Right lobe of liver (tissue), 6 donors: Measurements from ENCODE around the gene KCNE3. TPM values are rescaled to one million over a fixed set of nuclear protein-coding genes. Genes with fewer than 3 reads are reported as not detected.
A peak's percentile ranks its signal among the peaks of the same experiment; 100 is the strongest.

Source experiments
- ATAC-seq, 4 donors: fragments of 200-7000 bp; cut with Tn5 transposase; one replicate each; pipeline ENCODE4 v1.9.1; 2020; ENCODE audit warnings: mild to moderate bottlenecking in 4 of 4, moderate library complexity in 4 of 4
- DNase-seq, 3 donors: peaks; one replicate each; pipeline ENCODE4 v3.0.0-alpha.2; 2020
- H3K27ac ChIP-seq, 3 donors: fragments of 200-600 bp; one replicate each; pipeline ENCODE4 v1.8.0; 2022
- H3K27me3 ChIP-seq, 2 donors: fragments of 200-600 bp; one replicate each; pipeline ENCODE4 v1.8.0; 2022
- H3K36me3 ChIP-seq, 4 donors: fragments of 200-600 bp; sonication (generic) in 1 of 4; one replicate each; pipeline versions ENCODE4 v1.5.1 to v1.8.0; 2017 to 2022; ENCODE audit warnings: control low read depth in 1 of 4
- H3K4me1 ChIP-seq, 4 donors: fragments of 200-600 bp; sonication (generic) in 1 of 4; one replicate each; pipeline versions ENCODE4 v1.5.1 to v1.8.0; 2017 to 2022; ENCODE audit warnings: control low read depth in 1 of 4
- H3K4me3 ChIP-seq, 3 donors: fragments of 200-600 bp; one replicate each; pipeline ENCODE4 v1.8.0; 2022
- H3K9me3 ChIP-seq, 4 donors: fragments of 200-600 bp; sonication (generic) in 1 of 4; one replicate each; pipeline versions ENCODE4 v1.5.1 to v1.8.0; 2017 to 2022; ENCODE audit warnings: control low read depth in 1 of 4
- CTCF ChIP-seq, 4 donors: fragments of 200-600 bp in 3 of 4; fragments of 450-650 bp in 1 of 4; IDR thresholded peaks; one replicate each; pipeline versions ENCODE4 v1.5.1 to v1.8.0; 2016 to 2022; ENCODE audit warnings: antibody characterized with exemption in 4 of 4, mild to moderate bottlenecking in 2 of 4
- POLR2A ChIP-seq: fragments of 450-650 bp; IDR thresholded peaks from one replicate; pipeline ENCODE4 v1.6.1; 2017; ENCODE audit warnings: antibody characterized with exemption, mild to moderate bottlenecking
- WGBS: methylation state at CpG from one replicate; pipeline ENCODE4 v1.1.6; 2018; ENCODE audit warnings: low coverage, low lambda C conversion rate; ENCODE audit not compliant: insufficient coverage; ENCODE audit errors: missing lambda C conversion rate; 5-methylcytosine and 5-hydroxymethylcytosine counted together
- intact Hi-C, 2 donors: fragments of 100-400 bp; cut with DNase I; formaldehyde crosslinking; loops; one replicate each; pipeline versions ENCODE4 v1.11.2 to v1.14.1; 2022
- long read RNA-seq: library from polyadenylated mRNA; unstranded; transcript quantifications from one replicate; pipeline ENCODE4 v2.0.0, GENCODE V29; 2019
- total RNA-seq, 6 experiments: library from RNA; depleted of rRNA in 2 of 6; stranded (reverse); fragments of >200 nt in 2 of 6; fragmentation: NEBNext Ultra II Directional in 3 of 6; extraction: Animal tissue kit (Norgen Biotek cat#: 25700) in 3 of 6; gene quantifications; one replicate each; pipeline versions ENCODE4 v1.1.0 to v1.2.4, GENCODE V29; 2016 to 2023
- donor health status: DM: no; HTN: yes; CAD: no.
- donor health status: DM: no; HTN: no; CAD: no.
- donor health status: DM: no; HTN: no; CAD: no.
- donor health status: DM: no; HTN: yes; CAD: no.
- donor health status: DM: no; HTN: yes; CAD: no.

KCNE3 gene, protein sequence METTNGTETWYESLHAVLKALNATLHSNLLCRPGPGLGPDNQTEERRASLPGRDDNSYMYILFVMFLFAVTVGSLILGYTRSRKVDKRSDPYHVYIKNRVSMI
- 1 to 10 TPM; 1.3 to 7.6 (median 4.8) TPM for total RNA-seq
- long read RNA-seq, result 0 reads

- no peaks in the 10 kb centered on the region for H3K9me3 ChIP-seq
- intact Hi-C loops, result no loop called here
- H3K27me3 ChIP-seq, result no peaks in the 10 kb centered on the region
- DNase-seq (peak; percentile 58 to 65 (median 61)), ATAC-seq (peak; percentile 72 to 83 (median 80))
- H3K4me3 ChIP-seq, result peak within 1 kb of the TSS; percentile 46 to 55 (median 55)
- peaks cover 0 to 10% (median under 1%) of the 10 kb centered on the region in 4 donors for H3K4me1 ChIP-seq
- WGBS, result 12% methylated on average over 11 of the region's 62 CpGs
- TF ChIP-seq POLR2A, result no peak
- no peak for TF ChIP-seq CTCF (IDR thresholded peaks at IDR 0.05)
- H3K27ac ChIP-seq, result peak within 1 kb of the TSS in 2 of 3 donors; percentile 46 to 70
- no peaks in the 10 kb centered on the region for H3K36me3 ChIP-seq
Measured at GRCh38 chr11:74466916-74467885, at the start of gene KCNE3. TSS of gene KCNE3 (minus strand) at chr11:74467549. CDS start at chr11:74457563, 9,986 bp downstream.

DNA sequence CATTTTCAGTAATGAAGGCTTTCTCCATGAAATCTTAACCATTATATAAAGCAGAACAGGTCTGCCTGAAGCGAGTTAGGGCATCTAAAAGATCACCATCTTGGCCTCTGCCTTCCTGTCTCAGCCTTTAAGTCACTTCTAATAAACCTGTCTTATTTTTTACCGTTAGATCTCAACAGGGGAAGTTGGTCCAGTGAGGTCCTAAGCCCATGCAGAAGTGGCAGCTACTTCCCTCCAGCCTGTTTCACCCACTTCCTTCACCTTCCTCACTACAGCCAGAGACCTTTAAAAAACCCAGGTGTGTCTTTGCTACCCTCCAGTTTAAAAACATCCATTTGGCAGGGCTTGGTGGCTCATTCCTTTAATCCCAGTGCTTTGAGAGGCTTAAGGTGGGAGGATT lies 40.2 kb upstream of the KCNE3 start:
- 64% methylated on average over 2 of the region's 2 CpGs for WGBS
- no peak overlapping the region for H3K27ac ChIP-seq
- H3K9me3 ChIP-seq, result no peaks in the 10 kb centered on the region
- H3K4me3 ChIP-seq, result no peak overlapping the region
- no peak for ATAC-seq
- no peaks in the 10 kb centered on the region for H3K27me3 ChIP-seq
- no peak for DNase-seq
- TF ChIP-seq POLR2A (no peak), CTCF (IDR thresholded peaks at IDR 0.05) (no peak)
- H3K4me1 ChIP-seq, result no peaks in the 10 kb centered on the region
- intact Hi-C loops, result no loop called here
- H3K36me3 ChIP-seq, result no peaks in the 10 kb centered on the region

DNA sequence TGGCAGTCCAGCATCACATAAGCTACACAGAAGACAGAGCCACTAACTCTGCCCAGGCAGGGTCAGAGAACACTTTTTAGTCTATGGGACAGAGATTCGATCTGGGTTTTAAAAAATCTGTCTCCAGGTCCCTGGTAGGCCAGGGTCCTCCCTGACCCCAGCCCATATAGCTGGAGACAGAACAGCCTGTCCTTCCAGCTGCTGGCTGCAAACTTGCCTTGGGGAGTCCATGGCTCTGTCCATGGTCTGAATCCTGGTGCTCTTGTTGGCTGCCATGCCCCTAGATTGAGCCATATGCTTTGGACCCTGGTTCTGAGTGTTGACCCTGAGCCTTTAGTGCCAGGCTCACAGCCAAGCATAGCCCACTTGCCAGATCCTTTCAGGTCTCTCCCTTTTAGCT lies 39.5 kb upstream of the KCNE3 start:
- TF ChIP-seq CTCF (IDR thresholded peaks at IDR 0.05), result no peak
- no peak for TF ChIP-seq POLR2A
- Histone ChIP-seq H3K9me3 (no peaks in the 10 kb centered on the region), H3K27ac (no peak overlapping the region), H3K27me3 (no peaks in the 10 kb centered on the region), H3K4me1 (no peaks in the 10 kb centered on the region), H3K4me3 (no peak overlapping the region), H3K36me3 (no peaks in the 10 kb centered on the region)
- no peak for DNase-seq
- WGBS, result 88% methylated on average over 1 of the region's 1 CpG
- intact Hi-C loops, result no loop called here
- ATAC-seq, result no peak

GRCh38 chr11:74505911-74506310 lies 38.6 kb upstream of the KCNE3 start:
- no peak overlapping the region for H3K27ac ChIP-seq
- no peaks in the 10 kb centered on the region for H3K27me3 ChIP-seq
- no peaks in the 10 kb centered on the region for H3K4me1 ChIP-seq
- intact Hi-C loops, result no loop called here
- WGBS, result 83% methylated on average over 3 of the region's 4 CpGs
- ATAC-seq, result no peak
- no peaks in the 10 kb centered on the region for H3K9me3 ChIP-seq
- no peaks in the 10 kb centered on the region for H3K36me3 ChIP-seq
- no peak overlapping the region for H3K4me3 ChIP-seq
- TF ChIP-seq POLR2A, result no peak
- no peak for TF ChIP-seq CTCF (IDR thresholded peaks at IDR 0.05)
- DNase-seq, result no peak
